ENCODE data around the gene DRG2. TPM values are rescaled to one million over a fixed set of nuclear protein-coding genes. Genes with fewer than 3 reads are reported as not detected.

The DRG2 gene
- total and polyA plus RNA-seq, 2 of the 4 experiments (the other 2 are of a cell fraction), result 43.6 to 45.1 TPM

DNA sequence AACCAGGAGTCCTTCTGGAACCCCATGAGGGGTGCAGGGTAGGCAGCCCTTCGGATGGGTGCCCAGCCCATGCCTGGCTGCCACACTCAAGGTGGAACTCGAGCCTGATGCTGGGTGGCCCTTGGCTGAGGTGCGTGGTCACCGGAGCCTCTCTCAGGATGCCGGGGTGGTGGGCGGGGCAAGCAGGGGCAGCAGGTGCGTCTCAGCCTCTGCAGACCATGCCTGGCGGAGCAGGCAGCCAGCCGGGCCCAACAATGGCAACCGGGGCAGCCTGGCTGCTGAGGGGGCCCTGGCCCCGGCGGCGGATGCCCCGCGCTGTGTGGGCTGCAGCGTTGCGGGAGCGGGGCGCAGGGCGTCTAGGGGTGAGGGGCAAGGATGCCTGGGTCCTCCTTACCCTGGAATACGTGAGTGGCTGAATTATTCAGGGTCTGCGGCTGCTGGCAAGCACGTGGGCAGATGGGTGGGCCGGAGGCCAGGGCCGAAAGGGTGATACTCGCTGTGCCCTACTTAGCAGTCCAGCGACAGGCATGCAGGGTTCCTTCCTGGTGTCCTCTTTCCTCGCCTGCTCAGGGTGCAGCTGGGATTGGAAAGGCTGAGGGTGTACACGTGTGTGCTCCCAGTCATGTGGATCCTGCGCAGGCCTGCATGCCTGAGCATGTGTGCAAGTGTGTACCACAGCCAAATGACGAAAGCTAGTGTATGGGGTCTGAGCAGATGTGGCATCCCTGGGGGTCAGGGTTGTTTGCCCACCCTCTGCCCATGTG, 35.4 kb downstream of the DRG2 start:
- no peak for ATAC-seq (ENCODE audit: low read depth)
- ChIA-PET POLR2A (ENCODE audit: unreplicated experiment) (no interaction called here), CTCF (no interaction called here)
- Histone ChIP-seq H3K79me1 (ENCODE audit: low read depth in 1 of 2, low read length in 2 of 2) (no peaks in the 10 kb centered on the region), H3K27me3 (ENCODE audit: control insufficient read depth, insufficient read depth, low read length) (peaks cover 5% of the 10 kb centered on the region; the same call in 1 of the 2 replicates), H2BK120ac (ENCODE audit: low read depth, low read length) (no peak overlapping the region), H2AK9ac (replicated peaks; ENCODE audit: low read depth, low read length, poor library complexity) (no peak overlapping the region), H3K4me1 (ENCODE audit: control insufficient read depth, insufficient read depth, low read length) (peaks cover 6% of the 10 kb centered on the region; the same call in 1 of the 2 replicates), H3K56ac (ENCODE audit: extremely low read depth, insufficient read depth, low read length) (no peak overlapping the region), H3K4me2 (ENCODE audit: low read depth, low read length) (no peak overlapping the region), H3K23ac (ENCODE audit: low read depth, low read length) (no peak overlapping the region), H2BK20ac (ENCODE audit: low read depth, low read length) (no peak overlapping the region), H4K5ac (ENCODE audit: low read depth, low read length) (no peak overlapping the region), H3K4ac (ENCODE audit: low read depth, low read length) (no peak overlapping the region), H2AFZ (replicated peaks; ENCODE audit: low read length, poor library complexity) (no peak overlapping the region), H3K36me3 (ENCODE audit: control insufficient read depth, insufficient read depth, low read length) (no peaks in the 10 kb centered on the region), H4K8ac (ENCODE audit: low read depth in 2 of 2, low read length in 2 of 2) (no peak overlapping the region), H3K9ac (ENCODE audit: low read depth, low read length) (no peak overlapping the region), H4K20me1 (ENCODE audit: insufficient read depth, low read length) (no peaks in the 10 kb centered on the region), H3K9me3 (ENCODE audit: control insufficient read depth, insufficient read depth, low read length) (peaks cover 9% of the 10 kb centered on the region), H4K91ac (ENCODE audit: insufficient read depth, low read depth, low read length) (no peak overlapping the region), H2BK15ac (ENCODE audit: low read depth, low read length) (no peak overlapping the region), H3K27ac (ENCODE audit: insufficient read depth, low read length) (no peak overlapping the region), H3K4me3 (ENCODE audit: insufficient read depth, low read depth, low read length) (no peak overlapping the region), H2AK5ac (ENCODE audit: low read depth, low read length) (no peak overlapping the region), H3K9me1 (ENCODE audit: insufficient read depth, low read length) (no peaks in the 10 kb centered on the region), H3K14ac (replicated peaks; ENCODE audit: low read depth, low read length) (no peak overlapping the region), H2BK5ac (ENCODE audit: low read depth, low read length, poor library complexity, severe bottlenecking) (no peak overlapping the region), H3K18ac (ENCODE audit: low read depth, low read length) (no peak overlapping the region)
- dilution Hi-C loops (cut with HindIII; ENCODE audit: low sequenced_read_pairs, unreplicated experiment), result no loop called here
- no peak for DNase-seq
- WGBS, 2 experiments (ENCODE audit: extremely low coverage in 2 of 2, insufficient read length in 1 of 2), result 73% methylated on average over 15 of the region's 31 CpGs; no CpG with 5 or more reads in 1 of the 2 experiments
- intact Hi-C loops (cut with micrococcal nuclease), result no loop called here
- TF ChIP-seq MAFK (IDR thresholded peaks at IDR 0.05; ENCODE audit: low read depth, low read length) (no peak), MXI1 (IDR thresholded peaks at IDR 0.05; ENCODE audit: borderline replicate concordance, low read depth, low read length) (no peak), SMC3 (IDR thresholded peaks at IDR 0.05; ENCODE audit: low read depth, low read length) (no peak), FOS (IDR thresholded peaks at IDR 0.05; ENCODE audit: low read depth, low read length) (no peak), CHD1 (IDR thresholded peaks at IDR 0.05; ENCODE audit: low read depth, low read length) (no peak), NFE2L2 (IDR thresholded peaks at IDR 0.05; ENCODE audit: low read depth, low read length) (no peak), POLR2A (IDR thresholded peaks at IDR 0.05; ENCODE audit: low read depth, low read length) (no peak)
- TF ChIP-seq, protein P1, sequence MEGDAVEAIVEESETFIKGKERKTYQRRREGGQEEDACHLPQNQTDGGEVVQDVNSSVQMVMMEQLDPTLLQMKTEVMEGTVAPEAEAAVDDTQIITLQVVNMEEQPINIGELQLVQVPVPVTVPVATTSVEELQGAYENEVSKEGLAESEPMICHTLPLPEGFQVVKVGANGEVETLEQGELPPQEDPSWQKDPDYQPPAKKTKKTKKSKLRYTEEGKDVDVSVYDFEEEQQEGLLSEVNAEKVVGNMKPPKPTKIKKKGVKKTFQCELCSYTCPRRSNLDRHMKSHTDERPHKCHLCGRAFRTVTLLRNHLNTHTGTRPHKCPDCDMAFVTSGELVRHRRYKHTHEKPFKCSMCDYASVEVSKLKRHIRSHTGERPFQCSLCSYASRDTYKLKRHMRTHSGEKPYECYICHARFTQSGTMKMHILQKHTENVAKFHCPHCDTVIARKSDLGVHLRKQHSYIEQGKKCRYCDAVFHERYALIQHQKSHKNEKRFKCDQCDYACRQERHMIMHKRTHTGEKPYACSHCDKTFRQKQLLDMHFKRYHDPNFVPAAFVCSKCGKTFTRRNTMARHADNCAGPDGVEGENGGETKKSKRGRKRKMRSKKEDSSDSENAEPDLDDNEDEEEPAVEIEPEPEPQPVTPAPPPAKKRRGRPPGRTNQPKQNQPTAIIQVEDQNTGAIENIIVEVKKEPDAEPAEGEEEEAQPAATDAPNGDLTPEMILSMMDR (conservative IDR thresholded peaks at IDR 0.05; ENCODE audit: low read depth, low read length), result no peak
- in situ Hi-C loops (cut with MboI; ENCODE audit: low sequenced_read_pairs), result no loop called here
- BruUV-seq (replicated peaks), result no TSS peak

Data from IMR-90 (cell line).